Measurements from ENCODE around the gene IFI30.

GRCh38 chr19:18214779-18215433 is 41.3 kb downstream of the IFI30 start:
- TF ChIP-seq, protein P1, sequence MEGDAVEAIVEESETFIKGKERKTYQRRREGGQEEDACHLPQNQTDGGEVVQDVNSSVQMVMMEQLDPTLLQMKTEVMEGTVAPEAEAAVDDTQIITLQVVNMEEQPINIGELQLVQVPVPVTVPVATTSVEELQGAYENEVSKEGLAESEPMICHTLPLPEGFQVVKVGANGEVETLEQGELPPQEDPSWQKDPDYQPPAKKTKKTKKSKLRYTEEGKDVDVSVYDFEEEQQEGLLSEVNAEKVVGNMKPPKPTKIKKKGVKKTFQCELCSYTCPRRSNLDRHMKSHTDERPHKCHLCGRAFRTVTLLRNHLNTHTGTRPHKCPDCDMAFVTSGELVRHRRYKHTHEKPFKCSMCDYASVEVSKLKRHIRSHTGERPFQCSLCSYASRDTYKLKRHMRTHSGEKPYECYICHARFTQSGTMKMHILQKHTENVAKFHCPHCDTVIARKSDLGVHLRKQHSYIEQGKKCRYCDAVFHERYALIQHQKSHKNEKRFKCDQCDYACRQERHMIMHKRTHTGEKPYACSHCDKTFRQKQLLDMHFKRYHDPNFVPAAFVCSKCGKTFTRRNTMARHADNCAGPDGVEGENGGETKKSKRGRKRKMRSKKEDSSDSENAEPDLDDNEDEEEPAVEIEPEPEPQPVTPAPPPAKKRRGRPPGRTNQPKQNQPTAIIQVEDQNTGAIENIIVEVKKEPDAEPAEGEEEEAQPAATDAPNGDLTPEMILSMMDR (IDR thresholded peaks at IDR 0.05): no peak
- no peak for TF ChIP-seq POLR2A (IDR thresholded peaks at IDR 0.05)

Data from thyroid gland (tissue), 4 donors.